C4-2B (cell line): ENCODE measurements around the gene CWC27.

ENCODE experiments used
- ZFX ChIP-seq: fragments of 450-650 bp; IDR thresholded peaks from 2 replicates; pipeline ENCODE4 v1.6.1; 2017
- TF ChIP-seq, protein P1 (sequence below): fragments of 450-650 bp; conservative IDR thresholded peaks from 2 replicates; pipeline ENCODE4 v1.5.1; 2017; ENCODE audit warnings: mild to moderate bottlenecking

DNA sequence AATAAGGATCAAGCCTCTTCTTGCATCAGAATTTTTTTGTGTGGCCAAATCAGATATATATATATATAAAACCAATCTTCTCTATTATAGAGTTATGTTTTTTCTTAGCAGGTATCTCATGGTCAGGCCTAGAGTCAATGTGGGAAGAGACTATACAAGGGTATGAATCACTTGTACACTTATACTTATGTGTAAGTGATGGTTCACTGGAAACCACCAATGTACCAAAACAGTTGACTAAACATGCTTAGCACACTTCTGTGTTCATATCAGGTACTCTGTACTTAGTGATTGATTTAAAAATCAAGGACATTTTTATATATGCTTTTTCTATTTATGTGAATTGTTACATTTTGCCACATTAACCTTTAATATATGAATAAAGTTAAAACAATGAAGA, 92.6 kb downstream of the CWC27 start:
- TF ChIP-seq, protein P1, sequence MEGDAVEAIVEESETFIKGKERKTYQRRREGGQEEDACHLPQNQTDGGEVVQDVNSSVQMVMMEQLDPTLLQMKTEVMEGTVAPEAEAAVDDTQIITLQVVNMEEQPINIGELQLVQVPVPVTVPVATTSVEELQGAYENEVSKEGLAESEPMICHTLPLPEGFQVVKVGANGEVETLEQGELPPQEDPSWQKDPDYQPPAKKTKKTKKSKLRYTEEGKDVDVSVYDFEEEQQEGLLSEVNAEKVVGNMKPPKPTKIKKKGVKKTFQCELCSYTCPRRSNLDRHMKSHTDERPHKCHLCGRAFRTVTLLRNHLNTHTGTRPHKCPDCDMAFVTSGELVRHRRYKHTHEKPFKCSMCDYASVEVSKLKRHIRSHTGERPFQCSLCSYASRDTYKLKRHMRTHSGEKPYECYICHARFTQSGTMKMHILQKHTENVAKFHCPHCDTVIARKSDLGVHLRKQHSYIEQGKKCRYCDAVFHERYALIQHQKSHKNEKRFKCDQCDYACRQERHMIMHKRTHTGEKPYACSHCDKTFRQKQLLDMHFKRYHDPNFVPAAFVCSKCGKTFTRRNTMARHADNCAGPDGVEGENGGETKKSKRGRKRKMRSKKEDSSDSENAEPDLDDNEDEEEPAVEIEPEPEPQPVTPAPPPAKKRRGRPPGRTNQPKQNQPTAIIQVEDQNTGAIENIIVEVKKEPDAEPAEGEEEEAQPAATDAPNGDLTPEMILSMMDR: no peak
- no peak for TF ChIP-seq ZFX
